GM21390 (cell line): ENCODE results near the gene ALDH1A1.

ENCODE experiments used
- ATAC-seq: cut with Tn5 transposase; IDR thresholded peaks from one replicate; pipeline ENCODE4 v1.9.1; 2021; ENCODE audit not compliant: unreplicated experiment

Gene ALDH1A1

GRCh38 chr9:72980183-72980582 is 27.3 kb upstream of the ALDH1A1 start:
- ATAC-seq = no peak

DNA sequence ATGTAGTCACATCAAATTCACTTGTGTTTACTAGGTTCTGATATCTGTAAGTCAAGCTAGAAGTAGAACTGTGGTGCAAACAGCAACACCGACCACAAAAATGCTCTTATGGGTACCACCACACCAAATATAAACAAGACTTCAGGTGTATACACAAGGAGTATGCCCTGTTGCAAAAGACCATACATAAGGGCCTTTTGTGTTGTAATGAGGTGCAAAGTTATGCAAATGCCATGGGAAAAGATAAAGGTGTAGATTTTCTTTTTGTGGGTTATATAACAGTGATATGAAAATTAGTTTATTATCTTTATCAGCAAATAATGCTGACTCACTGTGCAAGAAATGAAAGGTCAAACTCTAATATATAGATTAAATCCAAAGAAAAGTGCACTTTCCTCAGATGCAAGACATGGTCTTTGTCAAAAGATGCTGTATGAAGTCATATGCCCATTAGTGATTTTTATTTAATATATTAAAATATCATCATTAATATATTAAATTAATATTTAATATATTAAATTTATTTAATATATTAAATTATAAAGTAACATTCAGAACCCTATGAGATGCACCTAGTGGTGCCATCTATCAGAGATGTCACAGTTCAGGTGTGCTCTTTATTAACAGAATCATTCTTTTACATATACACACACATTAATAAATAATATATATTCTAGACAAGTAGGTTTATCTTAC is 26.7 kb upstream of the ALDH1A1 start:
- no peak for ATAC-seq

- ATAC-seq = no peak
Observed at GRCh38 chr9:72978744-72979143, 25.9 kb upstream of the ALDH1A1 start.

- no peak for ATAC-seq
Observed at GRCh38 chr9:72977670-72978069, 24.8 kb upstream of the ALDH1A1 start.

- no peak for ATAC-seq
Observed at GRCh38 chr9:72974501-72974900, 21.6 kb upstream of the ALDH1A1 start.

GRCh38 chr9:72972636-72973035 is 19.8 kb upstream of the ALDH1A1 start:
- ATAC-seq = no peak

GRCh38 chr9:72971411-72971810 is 18.6 kb upstream of the ALDH1A1 start:
- no peak for ATAC-seq

- ATAC-seq = no peak
Observed at GRCh38 chr9:72960446-72960845, 7.6 kb upstream of the ALDH1A1 start.

- no peak for ATAC-seq
Observed at GRCh38 chr9:72958485-72959281, 5.8 kb upstream of the ALDH1A1 start.

DNA sequence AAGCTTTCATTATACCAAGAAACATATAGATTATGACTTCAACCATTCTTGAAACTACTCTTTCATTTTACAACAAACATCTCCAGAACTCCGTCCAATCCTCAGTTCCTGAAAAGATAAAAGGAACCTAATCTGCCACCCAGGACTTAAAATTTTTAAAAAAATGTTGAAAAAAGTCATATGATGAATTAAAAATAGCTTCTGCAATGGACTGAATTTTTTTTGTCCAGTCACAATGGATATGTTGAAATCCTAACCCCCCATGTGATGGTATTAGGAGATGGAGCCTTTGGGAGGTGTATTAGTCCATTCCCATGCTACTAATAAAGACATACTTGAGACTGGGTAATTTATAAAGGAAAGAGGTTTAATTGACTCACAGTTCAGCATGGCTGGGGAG is 2.7 kb upstream of the ALDH1A1 start:
- ATAC-seq = no peak

GRCh38 chr9:72955126-72955455 is 2.2 kb upstream of the ALDH1A1 start:
- ATAC-seq = no peak

DNA sequence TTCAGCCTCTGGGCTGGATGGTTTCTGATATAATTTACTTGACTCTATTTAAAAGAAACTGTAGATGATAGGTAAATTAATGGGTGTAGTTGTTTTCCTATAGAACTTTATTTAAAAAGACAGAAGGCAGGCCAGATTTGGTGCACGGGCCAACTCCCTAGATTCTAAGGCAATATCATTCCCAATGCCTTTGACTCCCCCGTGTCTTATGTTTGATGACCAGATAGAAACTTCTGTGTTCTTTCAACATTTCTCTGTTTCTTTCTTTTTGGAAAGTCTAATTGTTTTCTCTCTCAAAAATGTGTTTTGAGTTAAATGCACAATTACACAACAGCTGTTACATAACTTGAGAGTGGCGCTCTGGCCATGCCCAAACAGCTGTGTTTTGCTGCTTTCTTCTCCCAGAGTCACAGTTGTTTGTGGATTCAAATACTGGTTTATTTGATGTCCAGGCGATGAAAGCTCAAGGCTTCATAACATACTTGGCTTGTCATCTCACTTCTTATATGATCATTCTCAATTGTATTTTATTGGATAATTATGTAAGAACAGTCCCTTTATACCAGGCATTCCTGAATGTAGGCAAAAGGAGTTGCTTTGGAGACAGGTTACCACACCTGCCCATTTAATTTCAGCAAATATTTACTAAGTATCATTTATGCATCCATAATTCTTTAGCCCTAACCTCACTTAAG is 1.7 kb upstream of the ALDH1A1 start:
- no peak for ATAC-seq

DNA sequence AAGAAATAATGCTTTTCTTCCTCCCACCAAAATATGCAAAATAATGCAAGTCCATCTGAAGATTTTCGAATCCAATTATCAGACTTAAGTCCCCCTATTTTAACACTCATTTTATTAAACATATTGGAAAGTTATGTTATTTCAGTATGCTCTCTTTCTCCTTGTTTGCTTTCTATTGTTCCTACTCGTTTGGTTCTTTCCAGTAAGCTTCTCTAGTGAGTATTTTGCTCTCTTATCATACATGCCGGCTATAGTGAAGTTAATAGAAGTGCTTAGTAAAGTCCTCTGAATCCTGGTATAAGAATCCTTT is 517 bp downstream of the ALDH1A1 start:
- ATAC-seq = no peak

DNA sequence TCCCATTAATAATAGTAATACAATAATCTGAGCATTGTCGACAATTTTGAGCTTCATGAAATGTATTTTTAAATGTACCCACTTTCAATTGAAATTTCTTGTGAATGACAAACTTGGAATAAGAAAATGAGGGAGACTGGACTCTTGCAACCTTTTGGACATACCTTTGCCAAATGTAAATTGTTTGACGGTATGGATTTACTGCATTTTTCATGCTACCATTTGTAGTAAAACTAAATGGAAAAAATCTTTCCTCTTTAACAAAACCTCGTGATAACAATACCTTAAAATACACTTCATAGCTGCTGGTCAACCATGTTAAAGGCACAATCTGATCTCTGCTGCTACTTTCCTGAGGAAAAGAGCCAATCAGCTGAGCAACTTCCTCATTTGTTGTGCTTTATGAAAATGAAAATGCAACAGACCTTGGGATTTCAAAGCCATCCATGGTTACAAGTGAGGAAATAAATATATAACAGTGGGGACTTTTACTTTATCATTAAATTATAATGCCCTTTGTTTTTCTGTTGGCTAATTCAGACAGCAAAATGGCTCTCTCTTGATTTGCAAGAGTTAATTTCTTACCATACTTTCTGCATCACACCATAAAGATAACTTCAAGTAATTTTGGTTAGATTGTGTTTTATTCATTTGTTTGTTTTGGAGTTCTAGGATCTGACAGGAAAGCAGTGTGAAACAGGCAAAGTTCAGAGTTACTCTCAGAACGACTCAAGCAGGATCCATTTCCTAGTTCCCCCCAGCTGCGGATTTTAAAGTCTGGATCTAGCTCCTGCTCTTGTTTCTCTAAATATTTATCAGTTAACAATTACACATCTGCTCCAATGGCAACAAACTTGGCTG is 1.1 kb downstream of the ALDH1A1 start:
- no peak for ATAC-seq

GRCh38 chr9:72950875-72951442 is 1.9 kb downstream of the ALDH1A1 start:
- ATAC-seq = no peak

GRCh38 chr9:72949918-72950325 is 2.9 kb downstream of the ALDH1A1 start:
- ATAC-seq = no peak

DNA sequence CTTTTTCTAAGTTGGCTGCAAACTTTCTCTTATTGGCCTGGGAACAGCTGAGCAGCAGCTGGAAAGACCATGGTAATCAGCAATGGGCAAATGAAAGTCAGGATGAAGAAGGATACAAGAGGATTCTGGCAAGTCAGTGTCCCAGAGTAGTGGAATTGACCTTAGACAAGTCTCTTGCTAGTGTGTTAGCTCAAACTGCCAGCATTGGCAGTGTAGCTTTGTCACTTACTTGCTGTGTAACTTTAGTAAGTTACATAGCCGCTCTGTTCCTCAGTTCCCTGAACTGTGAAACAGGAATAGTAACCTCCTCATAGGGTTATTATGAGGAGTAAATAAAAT is 3.6 kb downstream of the ALDH1A1 start:
- no peak for ATAC-seq

- no peak for ATAC-seq
Observed at GRCh38 chr9:72948575-72949243, 4.1 kb downstream of the ALDH1A1 start.

- ATAC-seq = no peak
Observed at GRCh38 chr9:72947984-72948465, 4.8 kb downstream of the ALDH1A1 start.

DNA sequence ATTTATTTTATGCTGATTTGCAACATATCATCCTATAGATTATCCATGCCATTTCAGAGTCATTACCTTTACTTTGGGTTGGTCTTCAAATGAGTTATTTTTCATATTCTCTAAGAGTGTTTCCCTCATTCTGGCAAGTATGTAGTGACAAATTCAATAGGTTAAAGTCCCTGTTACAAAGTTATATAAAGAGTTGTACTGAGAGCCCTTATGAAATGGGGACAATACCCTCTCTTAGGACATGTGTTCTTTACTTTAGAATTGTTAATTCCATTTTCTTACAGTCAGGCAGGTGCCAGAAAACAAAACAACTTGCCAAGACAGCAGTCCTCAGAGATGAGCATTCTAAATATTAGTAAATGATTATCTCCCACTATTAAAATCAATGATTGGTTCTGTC is 6.0 kb downstream of the ALDH1A1 start:
- no peak for ATAC-seq
